GM19239 (cell line): ENCODE measurements around the gene HOXA7.

Source experiments
- DNase-seq: peaks from one replicate; pipeline ENCODE4 v3.0.0; 2011; ENCODE audit warnings: low spot score; ENCODE audit not compliant: insufficient read length
- FAIRE-seq: peaks from 2 replicates; lab custom pipeline; 2011; peaks lifted over from hg19 to GRCh38; lab: Jason Lieb, UNC

The HOXA7 gene

GRCh38 chr7:27182861-27183681, 26.6 kb upstream of the HOXA7 start:
- DNase-seq (no peak), FAIRE-seq (no peak)

- no peak for FAIRE-seq
- DNase-seq = no peak
Measured at GRCh38 chr7:27182285-27182841, 25.9 kb upstream of the HOXA7 start.

GRCh38 chr7:27181795-27182275, 25.4 kb upstream of the HOXA7 start:
- no peak for FAIRE-seq

GRCh38 chr7:27180431-27181420, 24.3 kb upstream of the HOXA7 start:
- FAIRE-seq (no peak), DNase-seq (no peak)

More at GRCh38 chr7:27181795-27182275, 25.4 kb upstream of the HOXA7 start:
- DNase-seq = no peak

- DNase-seq (peak; percentile 75), FAIRE-seq (peak; percentile 21)
Measured at GRCh38 chr7:27179503-27180430, 23.3 kb upstream of the HOXA7 start.

GRCh38 chr7:27179030-27179429, 22.6 kb upstream of the HOXA7 start:
- DNase-seq (no peak), FAIRE-seq (no peak)

GRCh38 chr7:27178366-27178765, 21.9 kb upstream of the HOXA7 start:
- DNase-seq (no peak), FAIRE-seq (no peak)

GRCh38 chr7:27177795-27178320, 21.4 kb upstream of the HOXA7 start:
- FAIRE-seq = no peak
- DNase-seq = no peak

GRCh38 chr7:27176962-27177794, 20.7 kb upstream of the HOXA7 start:
- FAIRE-seq (no peak), DNase-seq (no peak)

GRCh38 chr7:27176524-27176845, 20.0 kb upstream of the HOXA7 start:
- FAIRE-seq (no peak), DNase-seq (no peak)

- FAIRE-seq (no peak), DNase-seq (no peak)
Measured at GRCh38 chr7:27175626-27176523, 19.4 kb upstream of the HOXA7 start.

GRCh38 chr7:27174874-27175625, 18.6 kb upstream of the HOXA7 start:
- DNase-seq = no peak
- FAIRE-seq = no peak

- FAIRE-seq (no peak), DNase-seq (no peak)
Measured at GRCh38 chr7:27173956-27174873, 17.7 kb upstream of the HOXA7 start, which contains the start of gene HOXA10. Gene HOXA10, minus strand, starts transcription at chr7:27174320. Its CDS starts 14 bp downstream, at chr7:27174306.

GRCh38 chr7:27173511-27173955, 17.1 kb upstream of the HOXA7 start:
- FAIRE-seq = no peak
- DNase-seq = no peak

GRCh38 chr7:27172823-27173510, 16.5 kb upstream of the HOXA7 start:
- no peak for DNase-seq
- FAIRE-seq = no peak
